HG03432 (cell line): ENCODE data around the gene ILF3.
"Not testable (repeated sequence)": the region's sequence is repeated elsewhere in the genome, so short reads cannot be mapped to it uniquely, and the experiment has no call there.

Source experiments
- ATAC-seq: cut with Tn5 transposase; IDR thresholded peaks from one replicate; pipeline ENCODE4 v1.9.1; 2021; ENCODE audit warnings: mild to moderate bottlenecking, moderate library complexity; ENCODE audit not compliant: unreplicated experiment

The ILF3 gene

GRCh38 chr19:10671922-10672321 is 17.8 kb downstream of the ILF3 start:
- not testable (repeated sequence) for ATAC-seq

GRCh38 chr19:10675214-10675613 is 21.1 kb downstream of the ILF3 start:
- not testable (repeated sequence) for ATAC-seq

- no peak for ATAC-seq
Measured at GRCh38 chr19:10677751-10678150, 23.6 kb downstream of the ILF3 start.

- ATAC-seq = no peak
Measured at GRCh38 chr19:10678813-10679212, 24.7 kb downstream of the ILF3 start.

GRCh38 chr19:10679743-10680142 is 25.6 kb downstream of the ILF3 start:
- no peak for ATAC-seq

GRCh38 chr19:10680545-10681135 is 26.5 kb downstream of the ILF3 start:
- ATAC-seq = no peak

- no peak for ATAC-seq
Measured at GRCh38 chr19:10681658-10682057, 27.5 kb downstream of the ILF3 start.

- no peak for ATAC-seq
Measured at GRCh38 chr19:10682397-10683063, 28.4 kb downstream of the ILF3 start.

- no peak for ATAC-seq
Measured at GRCh38 chr19:10683064-10683426, 28.9 kb downstream of the ILF3 start.

- ATAC-seq = no peak
Measured at GRCh38 chr19:10683582-10683981, 29.4 kb downstream of the ILF3 start.

GRCh38 chr19:10685210-10685609 is 31.1 kb downstream of the ILF3 start:
- ATAC-seq = no peak

- no peak for ATAC-seq
Measured at GRCh38 chr19:10686193-10686592, 32.0 kb downstream of the ILF3 start.

- no peak for ATAC-seq
Measured at GRCh38 chr19:10686661-10687517, 32.7 kb downstream of the ILF3 start.

GRCh38 chr19:10687518-10688288 is 33.6 kb downstream of the ILF3 start:
- no peak for ATAC-seq

- ATAC-seq = no peak
Measured at GRCh38 chr19:10688545-10689280, 34.6 kb downstream of the ILF3 start.

GRCh38 chr19:10690341-10690781 is 36.2 kb downstream of the ILF3 start:
- no peak for ATAC-seq

GRCh38 chr19:10691178-10691881 is 37.2 kb downstream of the ILF3 start:
- no peak for ATAC-seq

GRCh38 chr19:10691883-10692282 is 37.7 kb downstream of the ILF3 start:
- ATAC-seq = no peak

- ATAC-seq = no peak
Measured at GRCh38 chr19:10692673-10693264, 38.6 kb downstream of the ILF3 start.
